ENCODE results near the gene MYO16.

The MYO16 gene

GRCh38 chr13:108667205-108667604 lies 37.8 kb downstream of the MYO16 start:
- no peak for DNase-seq

GRCh38 chr13:108669381-108669780 lies 40.0 kb downstream of the MYO16 start:
- DNase-seq = no peak

DNA sequence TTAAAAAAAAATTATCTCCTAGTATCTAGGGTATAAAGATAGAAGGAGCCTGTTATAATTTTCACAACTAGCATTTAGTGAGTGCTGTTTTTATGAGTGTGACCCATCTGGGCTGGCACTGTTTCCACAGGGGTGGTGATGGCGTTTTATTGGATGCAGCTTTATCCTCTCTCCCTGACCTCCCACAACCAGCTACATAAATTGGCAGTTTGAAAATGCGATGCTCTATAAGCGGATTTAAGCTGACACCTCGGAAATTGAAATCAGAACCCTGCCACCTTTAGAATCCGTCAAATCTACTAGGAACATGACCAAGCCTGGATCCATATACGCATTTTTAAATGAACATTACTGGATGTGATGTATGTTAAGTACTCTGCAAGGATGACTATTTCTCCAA lies 44.9 kb downstream of the MYO16 start:
- DNase-seq = no peak

- DNase-seq = no peak
Observed at GRCh38 chr13:108674771-108675170, 45.4 kb downstream of the MYO16 start.

GRCh38 chr13:108676620-108677019 lies 47.2 kb downstream of the MYO16 start:
- DNase-seq = no peak

DNA sequence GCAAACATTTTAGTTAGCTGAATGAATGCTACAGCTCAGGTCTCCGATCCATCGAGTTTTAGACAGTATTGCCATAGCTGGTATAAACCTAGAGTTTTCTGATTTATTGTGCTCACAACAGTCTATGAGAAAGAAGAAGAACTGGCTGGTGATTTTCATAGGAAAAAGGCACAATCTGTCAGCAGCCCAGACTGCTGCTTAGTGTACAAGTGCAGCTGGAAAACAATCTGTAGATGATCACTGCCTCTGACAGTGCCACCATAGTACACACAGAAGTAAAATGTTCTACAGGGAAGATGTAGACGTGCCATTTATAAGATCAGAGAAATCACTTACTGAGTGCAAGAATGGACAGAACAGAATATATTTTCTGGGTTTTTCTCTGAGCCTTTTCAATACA lies 48.4 kb downstream of the MYO16 start:
- DNase-seq = no peak

DNA sequence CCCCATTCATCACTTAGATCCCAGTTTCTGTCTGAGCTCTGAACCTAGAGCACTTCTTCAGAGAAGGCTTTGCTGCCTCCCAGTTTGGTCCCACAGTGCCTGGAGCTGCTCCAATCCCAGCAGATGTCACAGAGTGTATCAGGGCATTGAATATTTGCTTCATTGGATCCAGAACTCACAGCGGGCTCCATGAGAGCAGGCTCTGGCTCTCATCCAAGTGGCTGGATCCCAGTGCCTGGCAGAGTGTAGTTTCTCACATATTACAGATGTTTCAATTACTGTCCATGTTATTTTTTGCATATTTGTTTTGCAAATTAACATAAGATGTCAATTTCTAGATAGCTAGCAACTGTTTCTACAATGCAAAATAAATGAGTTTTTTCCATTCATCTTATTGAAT lies 50.6 kb downstream of the MYO16 start:
- no peak for DNase-seq

DNA sequence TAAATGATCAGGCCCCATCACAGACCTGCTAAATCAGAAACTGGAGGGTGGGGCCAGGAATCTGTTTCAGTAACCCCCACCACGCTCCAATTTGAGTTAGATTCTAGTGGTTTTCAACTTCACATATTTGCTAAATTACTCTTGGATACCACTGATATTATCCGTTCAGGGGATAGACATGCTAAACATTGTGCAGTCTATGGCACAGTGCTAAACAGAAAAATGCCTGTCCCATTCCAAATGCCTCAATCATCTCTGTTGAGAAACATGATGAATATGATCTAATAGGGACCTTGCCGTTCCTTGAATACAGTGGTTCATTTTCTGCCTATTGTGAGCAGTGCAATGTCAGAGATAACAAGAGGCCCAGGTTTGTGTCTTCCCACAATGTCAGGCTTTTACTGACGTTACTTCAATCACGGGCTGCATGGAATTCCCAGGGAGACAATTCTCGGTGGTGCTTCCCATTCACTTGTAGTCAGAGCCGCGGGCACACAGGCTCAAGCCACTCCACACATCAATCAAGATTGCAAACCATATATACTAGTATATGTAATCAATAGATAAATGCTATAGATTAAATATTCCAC lies 52.7 kb downstream of the MYO16 start:
- DNase-seq = no peak

DNA sequence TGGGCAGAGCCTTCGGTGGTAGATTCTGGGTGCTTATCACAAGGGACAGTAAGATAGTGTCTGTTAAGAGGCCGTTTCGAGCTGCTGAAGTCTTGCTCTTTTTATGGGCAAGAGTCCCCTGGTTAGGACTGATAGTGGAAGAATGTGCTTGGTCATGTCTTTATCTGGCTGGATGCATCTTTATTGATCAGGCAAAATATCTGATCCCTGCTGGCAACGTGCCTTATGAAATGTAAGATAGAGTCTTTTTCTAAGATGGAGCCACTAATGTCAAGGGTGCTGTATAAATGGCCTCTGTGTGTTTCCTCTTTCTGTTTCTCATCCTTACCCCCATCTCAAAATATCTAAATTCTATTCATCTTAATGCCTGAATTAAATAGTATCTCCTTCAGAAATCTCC lies 53.3 kb downstream of the MYO16 start:
- DNase-seq = no peak

DNA sequence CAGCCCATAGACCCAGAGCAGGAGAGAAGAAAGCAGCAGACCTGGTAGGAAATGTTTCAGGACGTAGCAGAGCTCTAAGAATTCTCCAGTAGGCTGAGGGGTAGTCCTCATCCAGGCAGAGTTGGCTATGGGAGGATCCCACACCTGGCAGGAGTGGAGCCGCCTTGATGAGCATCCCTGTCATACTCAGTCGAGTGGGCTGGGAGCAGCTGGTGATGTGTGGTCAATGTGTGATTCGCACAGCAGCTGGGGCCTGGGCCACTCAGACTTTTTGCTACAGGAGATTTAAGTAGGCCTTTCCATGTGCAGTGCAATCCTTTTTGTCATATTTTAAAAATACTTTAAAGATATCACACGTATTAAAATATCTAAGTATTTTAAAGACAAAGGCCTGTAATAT lies 56.6 kb downstream of the MYO16 start:
- DNase-seq = no peak

DNA sequence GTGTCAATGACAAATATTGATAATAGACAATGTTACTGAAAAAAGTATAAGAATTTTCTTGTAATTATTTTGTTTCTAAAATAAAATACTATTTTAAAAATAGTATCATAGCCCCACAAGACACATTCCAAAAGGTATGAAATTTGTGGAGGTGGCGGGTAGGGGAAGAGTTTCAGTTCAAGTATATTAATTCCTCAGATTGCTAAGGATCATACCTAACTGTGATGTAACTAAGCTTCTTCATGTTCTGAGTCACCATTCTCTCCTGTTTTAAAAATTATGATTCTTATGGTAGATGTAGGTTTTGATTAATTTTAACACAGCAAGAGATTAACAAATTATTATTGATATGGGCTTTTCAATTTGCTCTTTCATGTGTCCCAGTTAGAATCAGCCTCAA lies 61.3 kb downstream of the MYO16 start:
- no peak for DNase-seq

GRCh38 chr13:108700422-108701170 lies 71.2 kb downstream of the MYO16 start:
- peak; percentile 61 for DNase-seq

DNA sequence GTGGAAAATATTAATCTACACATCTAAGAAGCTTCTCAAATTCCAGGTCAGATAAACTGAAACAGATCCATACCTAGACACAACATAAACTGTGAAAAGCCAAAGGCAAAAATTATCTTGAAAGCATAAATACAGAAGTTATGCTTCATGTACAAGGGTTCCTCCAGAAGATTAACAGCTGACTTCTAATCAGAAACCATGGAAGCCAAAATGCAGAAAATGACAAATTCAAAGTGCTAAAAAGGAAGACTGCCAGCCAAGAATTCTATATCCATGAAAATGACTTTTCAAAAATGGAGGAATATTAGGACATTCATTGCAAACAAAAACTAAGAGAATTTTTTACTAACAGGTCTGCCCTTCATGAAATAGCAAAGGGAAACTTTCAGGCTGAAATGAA lies 72.8 kb downstream of the MYO16 start:
- no peak for DNase-seq

DNA sequence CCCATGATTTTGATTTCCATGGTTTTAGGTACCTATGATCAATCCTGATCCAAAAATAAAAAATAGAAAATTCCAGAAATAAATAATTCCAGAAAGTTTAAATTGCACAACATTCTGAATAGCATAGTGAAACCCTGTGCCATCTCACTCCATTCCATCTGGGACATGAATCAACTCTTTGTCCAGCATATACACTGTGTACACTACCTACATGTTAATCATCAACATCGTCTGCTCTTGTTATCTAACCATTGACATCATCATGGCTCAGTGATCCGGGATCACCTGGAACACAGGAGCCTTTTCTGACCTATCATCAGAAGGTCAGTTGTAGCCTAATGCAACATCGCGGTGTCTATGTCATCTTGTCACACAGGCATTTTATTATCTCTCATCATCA lies 75.6 kb downstream of the MYO16 start:
- no peak for DNase-seq

- DNase-seq = no peak
Observed at GRCh38 chr13:108707584-108707983, 78.2 kb downstream of the MYO16 start.

DNA sequence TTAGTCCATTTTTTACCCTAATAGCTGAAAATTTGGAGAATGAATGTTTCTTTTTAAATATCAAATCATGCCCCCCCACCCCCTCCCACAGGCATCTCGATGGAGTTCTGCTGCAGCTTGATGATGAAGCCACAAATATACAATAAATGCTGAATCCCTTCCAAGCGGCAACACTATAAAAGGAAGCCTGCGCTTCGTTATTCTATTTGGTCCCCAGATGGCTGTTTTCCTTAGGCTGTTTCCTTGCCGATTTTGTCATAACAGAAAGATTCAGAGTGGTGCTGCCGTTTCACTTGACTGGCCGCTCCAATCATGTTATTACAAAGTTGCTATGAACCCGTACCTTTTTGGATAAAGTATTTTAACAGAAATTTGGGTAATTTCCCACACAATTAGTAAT lies 79.5 kb downstream of the MYO16 start:
- DNase-seq = no peak

DNA sequence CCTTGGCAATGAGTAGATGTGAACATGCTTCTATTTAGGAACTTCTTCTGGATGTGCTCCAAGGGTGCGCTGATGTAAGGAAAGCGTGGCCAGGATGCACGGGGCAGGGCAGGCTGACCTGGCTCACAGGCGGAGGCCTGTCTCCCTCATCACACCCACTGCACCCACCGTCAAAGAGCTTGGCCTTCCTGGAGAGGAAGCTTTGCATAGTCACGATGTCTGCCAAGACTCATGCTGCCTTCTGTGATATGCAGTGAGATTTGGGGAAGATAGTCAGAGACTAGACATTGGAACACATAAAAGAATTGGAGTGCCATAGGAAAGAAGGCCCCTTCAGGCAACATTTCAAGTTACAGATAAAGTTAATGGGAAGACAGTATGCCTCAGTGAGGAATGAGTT lies 82.0 kb downstream of the MYO16 start:
- DNase-seq = no peak

DNA sequence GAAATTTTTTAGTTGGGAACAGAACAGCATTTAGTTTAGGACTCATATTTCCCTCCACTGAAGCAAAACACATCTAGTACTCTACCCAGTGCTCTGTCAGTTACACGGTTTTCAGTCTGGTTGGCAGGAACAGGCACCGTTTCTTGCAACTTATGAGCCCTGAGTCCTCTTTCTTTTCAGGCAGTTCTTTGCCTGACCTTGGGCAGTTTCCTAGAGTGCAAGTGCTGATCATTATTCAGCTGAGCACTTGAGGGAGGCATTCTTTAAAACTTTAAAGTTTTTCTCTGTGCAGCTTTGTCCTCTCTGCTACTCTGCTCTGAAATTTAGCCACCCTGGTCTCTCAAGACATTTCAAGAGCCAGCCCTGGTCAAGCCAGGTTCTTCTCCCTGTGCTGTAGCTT lies 96.1 kb downstream of the MYO16 start:
- no peak for DNase-seq

DNA sequence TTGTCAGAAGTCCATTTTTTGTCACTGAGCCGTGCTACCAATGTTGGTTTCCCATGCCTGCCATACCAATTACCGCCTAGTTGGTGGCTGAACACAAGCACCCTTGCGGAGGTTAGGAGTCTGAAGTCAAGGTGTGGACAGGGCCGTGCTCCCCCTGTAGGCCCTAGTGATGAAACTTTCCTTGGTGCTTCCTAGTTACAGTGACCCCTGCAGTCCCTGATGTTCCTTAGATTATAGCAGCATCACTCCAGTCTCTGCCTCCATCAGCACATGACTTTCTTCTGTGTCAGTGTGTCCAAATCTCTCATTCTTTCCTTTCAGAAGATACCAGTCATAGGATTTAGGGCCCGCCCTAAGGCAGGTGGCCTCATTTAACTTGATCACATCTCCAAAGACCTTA lies 99.0 kb downstream of the MYO16 start:
- no peak for DNase-seq

GRCh38 chr13:108733022-108733560 lies 103.7 kb downstream of the MYO16 start:
- DNase-seq = no peak

- DNase-seq = no peak
Observed at GRCh38 chr13:108734676-108735075, 105.3 kb downstream of the MYO16 start.

GRCh38 chr13:108741930-108742329 lies 112.5 kb downstream of the MYO16 start:
- no peak for DNase-seq

DNA sequence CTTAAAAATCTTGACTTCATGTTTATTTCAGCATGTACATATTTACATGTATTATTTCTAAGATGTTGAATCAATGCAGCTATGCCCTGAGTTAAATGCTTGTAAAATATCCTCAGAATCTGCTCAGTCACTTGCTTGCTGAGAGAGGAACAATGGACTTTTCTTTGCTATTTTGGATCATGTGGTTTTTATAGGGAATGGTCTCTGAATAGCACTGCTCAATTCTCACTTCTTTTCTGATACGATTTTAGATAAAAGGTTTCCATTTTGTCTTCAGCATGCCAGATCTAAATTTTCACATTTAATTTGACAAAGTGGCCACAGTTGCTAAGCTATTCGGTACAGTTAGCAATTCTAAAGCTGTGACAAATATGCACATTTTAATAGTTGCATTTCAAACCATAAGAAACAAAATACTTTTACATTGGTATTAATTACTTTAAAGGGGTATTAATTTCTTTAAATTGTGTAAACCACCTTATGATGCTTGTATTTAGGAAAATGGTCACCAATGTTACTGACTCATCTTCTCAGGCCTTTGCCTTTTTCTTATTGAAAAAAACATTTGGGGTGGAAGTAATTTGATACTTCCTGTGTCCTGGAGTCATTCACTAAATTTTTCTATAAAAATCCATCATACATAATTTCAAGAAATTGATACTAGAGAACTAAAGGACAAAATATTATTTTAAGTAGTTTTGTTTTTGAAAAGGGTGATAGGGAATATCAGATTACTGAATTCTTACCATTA lies 113.5 kb downstream of the MYO16 start:
- no peak for DNase-seq

- no peak for DNase-seq
Observed at GRCh38 chr13:108743522-108743921, 114.1 kb downstream of the MYO16 start.

All from NCI-H226 (cell line).